ENCODE results near the gene POU3F3. TPM values are rescaled to one million over a fixed set of nuclear protein-coding genes. Genes with fewer than 3 reads are reported as not detected.

Gene POU3F3
- total RNA-seq, 1 donor from 2014 or later, result not detected

DNA sequence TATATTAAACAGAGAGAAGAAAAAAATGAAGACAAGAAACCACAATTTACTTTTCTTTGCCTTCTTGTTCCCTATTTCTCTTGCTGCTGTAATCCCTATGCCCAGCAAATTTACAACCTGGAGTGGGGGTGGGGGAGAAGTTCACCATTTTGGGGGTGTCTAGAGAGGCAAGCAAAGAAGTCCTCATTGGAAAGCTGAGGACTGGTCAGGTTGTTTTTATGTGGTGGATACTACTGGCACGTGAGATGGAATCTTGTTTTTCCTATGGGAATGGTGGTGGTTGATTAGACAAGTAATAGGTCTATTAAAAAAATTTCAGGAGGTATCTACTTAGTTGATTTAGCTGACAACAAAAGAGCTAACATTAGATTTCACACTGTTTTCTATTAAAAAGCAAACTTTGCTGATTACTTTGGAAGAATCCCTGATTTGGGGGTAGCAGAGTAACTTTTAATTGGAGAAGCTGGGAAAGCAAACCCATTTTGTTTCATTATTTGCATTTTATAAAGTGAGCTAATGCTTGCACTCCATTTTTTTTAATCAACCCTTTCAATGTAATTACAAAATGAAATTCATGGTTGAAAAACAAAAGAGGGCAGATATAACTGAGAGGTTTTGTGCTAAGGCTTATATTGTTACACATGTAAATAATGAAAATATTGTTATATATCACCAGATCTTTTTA is 6.0 kb downstream of the POU3F3 start:
- ATAC-seq, result no peak
- no peak for DNase-seq (ENCODE audit: low spot score)

DNA sequence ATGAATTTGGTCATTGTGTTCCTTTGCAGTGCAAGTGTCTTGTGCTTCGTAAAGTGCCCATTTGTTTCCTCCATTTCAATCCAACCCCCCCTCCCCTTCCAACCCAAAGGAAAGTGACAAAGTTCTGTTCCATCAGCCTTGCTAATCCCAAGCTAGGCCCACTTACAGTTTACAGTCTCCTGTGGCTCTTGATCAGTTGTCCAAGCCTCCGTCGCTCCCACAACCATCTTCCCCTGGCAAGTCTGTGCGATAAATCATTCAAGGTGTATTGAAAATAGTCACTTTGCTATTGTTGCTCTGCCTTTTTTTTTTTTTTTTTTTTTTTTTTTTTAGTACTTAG is 6.5 kb downstream of the POU3F3 start:
- no peak for ATAC-seq
- no peak for DNase-seq (ENCODE audit: low spot score)

DNA sequence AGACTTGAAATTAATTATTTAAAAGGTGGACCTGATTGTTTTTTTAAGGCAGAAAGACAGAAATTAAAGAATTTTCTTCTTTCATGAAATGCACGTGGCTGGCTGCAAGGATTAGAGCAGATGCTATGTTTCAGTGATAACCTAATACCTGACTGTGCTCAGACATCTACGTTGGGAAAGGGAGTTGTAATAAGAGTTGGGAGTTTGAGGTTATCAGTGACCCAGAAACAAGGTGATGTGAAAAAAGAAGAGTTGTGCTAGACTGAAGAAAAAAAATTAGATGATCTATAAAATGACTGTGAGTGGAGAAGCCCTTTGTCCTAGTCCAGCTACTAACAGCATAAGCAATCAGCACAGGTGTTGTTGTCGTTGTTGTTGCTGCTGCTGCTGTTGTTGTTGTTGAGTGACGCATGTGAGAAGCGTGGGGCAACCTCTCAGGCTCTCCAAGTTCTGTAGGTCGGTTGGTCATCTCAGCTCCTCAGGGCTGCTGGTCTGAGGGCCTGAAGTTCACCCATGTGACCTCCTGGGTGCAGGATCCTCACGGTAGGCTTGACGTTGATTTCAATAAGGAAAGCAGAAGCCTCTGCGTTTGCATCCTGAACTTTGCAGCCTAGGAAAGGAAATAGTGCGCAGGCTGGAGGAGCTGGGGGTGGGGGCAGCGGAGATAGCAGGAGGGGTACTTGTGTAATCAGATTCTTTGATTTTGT is 7.6 kb downstream of the POU3F3 start:
- ATAC-seq (no peak), DNase-seq (ENCODE audit: low spot score) (no peak)

DNA sequence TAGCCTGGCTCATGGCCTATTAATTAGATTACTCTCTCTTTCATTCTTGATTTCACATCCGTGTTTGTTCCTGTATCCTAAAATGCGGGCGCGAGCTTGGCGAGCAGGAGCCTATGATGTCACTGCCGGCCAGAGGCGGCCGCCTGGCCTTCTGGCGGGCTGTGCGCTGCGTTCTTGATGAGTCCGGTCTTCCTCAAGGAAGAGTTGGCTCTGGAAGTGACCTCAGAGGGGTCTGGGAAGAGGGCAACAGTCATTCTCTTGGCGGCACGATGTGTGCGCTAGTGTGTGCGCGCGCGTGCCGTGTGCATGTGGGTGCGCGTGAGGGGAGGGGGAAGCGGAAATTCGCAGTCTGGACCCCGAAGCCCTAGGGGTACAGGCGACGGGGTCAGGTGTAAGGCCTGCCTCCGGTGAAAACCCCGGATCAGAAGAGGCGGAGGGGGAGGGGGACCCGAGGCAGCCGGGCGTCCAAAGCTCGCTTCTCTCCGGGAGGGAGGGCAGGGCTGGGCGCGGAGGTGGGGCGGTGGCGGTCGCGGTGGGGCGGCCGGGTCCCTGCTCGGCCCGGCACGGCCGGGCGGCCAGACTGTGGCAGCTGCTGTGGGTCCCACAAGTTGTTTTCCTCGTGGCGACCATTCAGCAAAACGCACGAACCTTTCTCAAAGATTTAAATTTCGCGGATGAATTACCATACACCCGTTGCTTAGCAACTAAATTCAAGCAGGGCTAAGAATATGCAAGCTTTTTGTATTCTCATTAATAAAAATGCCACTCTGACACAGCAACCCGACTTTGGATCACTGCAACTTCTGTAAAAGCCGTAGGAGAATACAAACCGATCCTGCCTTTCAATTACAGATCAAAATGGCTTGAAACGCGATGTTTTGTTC is 8.4 kb downstream of the POU3F3 start:
- no peak for DNase-seq (ENCODE audit: low spot score)
- ATAC-seq, result no peak

DNA sequence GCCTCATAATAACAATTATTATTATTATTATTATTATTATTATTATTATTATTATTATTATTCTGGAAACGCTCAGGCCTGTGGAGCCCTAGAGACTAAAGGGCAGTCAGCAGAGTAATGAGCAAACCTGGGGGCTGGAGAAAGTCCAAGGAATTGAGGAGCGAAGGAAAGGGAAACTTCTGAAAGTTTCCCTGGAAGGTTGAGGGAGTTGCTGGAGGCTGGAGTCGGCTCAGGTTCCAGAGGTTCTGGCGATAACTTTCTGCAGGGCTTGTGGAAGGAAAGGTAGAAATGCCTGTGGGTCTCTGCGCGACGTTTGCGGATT is 9.2 kb downstream of the POU3F3 start:
- DNase-seq (ENCODE audit: low spot score), result no peak
- ATAC-seq, result no peak

DNA sequence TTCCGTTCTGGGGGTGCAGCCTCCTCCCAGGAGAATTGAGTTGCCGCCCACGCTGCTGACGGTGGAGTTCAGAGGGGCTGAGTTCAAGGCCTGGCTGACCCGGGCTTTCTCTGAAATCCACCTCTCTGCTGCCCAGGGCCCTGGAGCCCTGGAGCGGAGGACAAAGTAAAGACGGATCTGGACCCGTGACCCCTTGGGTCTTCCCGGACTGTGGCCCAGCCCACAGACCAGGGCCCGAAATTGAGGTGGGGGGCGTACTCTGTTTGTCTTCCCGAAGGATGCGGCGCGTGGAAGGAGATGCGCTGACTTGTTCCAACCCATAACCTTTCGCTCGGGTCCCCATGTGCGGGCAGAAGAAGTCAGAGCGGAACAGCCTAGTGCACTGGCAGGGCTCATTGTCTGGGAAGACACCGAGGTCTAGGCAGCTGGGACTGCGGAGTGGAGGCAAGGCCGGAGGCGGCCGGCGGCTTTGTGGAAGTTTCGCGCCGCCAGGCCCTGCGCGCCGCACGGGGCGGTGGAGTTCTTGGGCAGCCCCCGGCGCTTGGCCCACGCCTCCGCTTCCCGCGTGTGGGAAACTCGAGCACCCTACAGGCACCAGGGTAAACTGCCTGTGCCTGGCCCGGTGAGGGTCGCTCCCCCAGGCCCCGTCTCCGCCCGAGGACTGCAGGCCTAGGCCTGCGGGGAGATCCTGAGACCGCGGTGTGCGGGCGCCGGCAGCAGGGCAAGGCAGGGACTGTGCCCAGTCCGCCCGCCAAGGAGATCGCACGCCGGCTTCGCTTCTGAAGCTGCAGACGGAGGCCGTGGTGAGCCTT is 9.8 kb downstream of the POU3F3 start:
- DNase-seq (ENCODE audit: low spot score), result no peak
- no peak for ATAC-seq

DNA sequence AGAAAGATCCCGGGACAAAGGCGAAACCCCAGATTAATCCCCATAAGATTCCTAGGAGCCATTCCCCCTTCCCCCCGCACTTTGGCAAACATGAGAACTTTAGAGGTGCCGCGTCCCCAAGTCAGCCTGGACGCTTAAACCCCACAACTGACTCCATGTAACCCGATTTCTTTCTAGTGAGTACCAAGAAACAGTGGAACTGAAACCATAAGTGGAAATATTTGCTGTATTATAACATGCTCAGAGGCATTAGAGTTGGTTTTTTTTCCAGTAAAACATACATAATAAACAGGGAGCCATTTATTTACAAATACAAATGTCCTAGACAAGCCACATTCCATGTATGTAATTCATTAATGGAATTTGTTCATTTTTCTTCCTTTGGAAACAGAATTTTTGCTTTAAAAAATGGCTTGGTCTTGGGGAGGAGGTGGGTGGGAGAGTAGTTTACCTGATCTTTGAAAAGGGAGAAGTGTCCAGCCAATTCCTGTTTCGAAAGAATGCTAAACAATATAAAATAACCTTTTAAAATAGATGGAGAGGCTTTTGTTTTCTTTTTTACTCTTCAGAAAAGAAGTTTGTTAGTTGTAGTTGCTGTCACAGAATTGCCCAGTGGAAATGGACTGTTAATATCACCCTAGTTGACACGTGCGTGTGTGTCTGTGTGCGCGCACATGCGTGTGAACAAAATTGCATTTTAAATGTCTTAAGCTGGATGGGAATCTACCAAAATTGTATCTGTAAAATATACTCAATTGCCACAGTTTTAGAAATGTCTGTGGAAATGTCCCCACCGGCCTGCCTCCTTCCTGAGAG is 10.6 kb downstream of the POU3F3 start:
- DNase-seq (ENCODE audit: low spot score) (no peak), ATAC-seq (no peak)

DNA sequence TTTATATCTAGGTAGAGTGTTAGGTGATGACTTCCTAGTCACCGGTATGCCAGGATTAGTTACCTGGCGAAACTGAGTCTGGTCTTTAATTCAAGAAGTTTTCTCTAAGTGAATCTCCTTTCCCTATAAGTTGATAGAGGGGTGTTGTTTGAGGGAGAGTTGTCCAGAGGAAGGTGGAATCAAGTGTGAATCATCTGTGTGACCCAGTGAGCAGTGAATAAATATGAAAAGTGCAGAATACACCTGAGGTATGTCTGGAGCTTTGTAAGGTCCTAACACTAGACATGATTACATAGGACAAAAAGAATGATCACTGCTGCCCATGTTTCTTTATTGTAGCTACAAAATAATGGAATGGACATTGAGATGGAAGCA is 11.2 kb downstream of the POU3F3 start:
- no peak for DNase-seq (ENCODE audit: low spot score)

DNA sequence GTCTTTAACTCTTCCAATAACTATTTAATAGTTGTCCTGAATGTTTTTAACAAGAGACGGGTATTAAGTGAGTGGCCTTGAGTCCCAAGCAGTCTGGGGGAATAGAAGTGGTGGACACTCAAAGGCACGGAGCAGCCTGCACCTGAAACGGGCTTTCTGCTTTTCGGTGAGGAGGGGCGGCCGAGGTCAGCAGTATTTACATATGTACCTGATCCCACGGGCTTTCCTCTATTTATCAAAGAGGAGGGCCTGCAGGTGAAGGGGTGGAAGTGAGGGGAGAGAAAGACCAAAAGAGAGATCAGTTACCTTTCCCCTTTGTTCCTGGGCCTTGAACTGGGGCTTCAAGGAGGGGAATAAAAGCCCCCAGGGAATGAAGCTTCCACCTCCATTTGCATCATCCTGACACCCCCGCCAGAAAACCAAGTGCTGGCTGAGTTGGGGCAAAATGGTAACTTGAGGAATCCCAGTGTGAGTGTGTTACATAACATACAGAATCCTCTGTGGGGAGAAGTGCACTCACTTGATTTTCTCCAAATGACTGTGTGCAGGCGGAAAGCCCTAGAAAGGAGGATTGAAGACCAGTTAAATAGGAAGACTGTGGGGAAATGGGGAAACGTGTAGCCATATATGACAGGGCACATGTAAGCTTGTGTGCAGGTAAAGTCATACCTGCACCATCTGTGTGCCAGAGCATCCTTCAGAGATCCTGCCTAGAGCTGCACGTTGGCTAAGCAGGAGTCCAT is 12.4 kb downstream of the POU3F3 start:
- ATAC-seq, result no peak
- DNase-seq (ENCODE audit: low spot score), result no peak

More for the DNA sequence above, 11.2 kb downstream of the POU3F3 start:
- no peak for ATAC-seq

DNA sequence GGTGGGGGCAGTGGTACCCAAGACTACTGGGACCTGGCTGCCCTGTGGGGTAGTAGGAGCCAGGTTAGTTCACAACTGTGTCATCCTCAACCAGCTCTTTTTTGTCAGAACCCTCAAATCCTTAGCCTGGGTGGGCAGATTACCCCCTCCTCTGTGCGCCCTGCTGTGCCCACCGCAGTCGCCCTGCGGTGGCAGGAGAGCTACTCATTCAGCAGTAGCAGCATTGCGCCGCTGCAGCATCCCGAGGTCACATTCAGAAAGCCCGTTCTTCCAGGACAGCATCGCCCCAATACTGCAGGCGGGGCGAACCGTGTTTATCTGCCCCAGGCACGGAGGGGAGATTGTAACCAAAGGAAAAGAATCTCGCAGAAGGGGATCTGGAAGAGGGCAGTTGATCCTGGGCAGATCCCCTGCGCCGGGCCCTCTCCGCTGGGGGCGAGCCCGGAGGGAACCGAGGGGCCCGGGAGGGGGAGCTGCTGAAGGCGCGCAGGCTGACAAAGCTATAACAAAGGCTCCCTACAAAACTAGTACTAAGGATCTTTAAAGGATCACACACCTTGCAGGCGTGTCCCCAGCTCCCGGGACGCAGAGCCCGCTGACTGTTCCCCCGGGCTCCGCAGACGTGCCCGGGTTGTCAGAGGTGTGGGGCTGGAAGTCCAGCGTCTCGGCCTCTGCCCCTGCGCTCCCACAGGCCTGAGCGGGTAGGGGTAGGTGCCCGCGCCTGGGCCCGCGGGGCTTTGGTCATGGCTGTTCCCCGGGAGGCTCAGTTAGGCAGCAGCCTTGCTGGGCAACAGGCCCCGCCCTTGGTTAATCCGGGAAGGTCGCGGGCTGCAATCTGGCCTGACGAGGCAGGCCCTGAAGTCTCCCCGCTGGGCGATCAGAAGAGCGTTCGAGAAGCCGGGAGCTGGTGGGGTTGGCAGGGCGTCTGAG is 13.2 kb downstream of the POU3F3 start:
- no peak for ATAC-seq
- no peak for DNase-seq (ENCODE audit: low spot score)

DNA sequence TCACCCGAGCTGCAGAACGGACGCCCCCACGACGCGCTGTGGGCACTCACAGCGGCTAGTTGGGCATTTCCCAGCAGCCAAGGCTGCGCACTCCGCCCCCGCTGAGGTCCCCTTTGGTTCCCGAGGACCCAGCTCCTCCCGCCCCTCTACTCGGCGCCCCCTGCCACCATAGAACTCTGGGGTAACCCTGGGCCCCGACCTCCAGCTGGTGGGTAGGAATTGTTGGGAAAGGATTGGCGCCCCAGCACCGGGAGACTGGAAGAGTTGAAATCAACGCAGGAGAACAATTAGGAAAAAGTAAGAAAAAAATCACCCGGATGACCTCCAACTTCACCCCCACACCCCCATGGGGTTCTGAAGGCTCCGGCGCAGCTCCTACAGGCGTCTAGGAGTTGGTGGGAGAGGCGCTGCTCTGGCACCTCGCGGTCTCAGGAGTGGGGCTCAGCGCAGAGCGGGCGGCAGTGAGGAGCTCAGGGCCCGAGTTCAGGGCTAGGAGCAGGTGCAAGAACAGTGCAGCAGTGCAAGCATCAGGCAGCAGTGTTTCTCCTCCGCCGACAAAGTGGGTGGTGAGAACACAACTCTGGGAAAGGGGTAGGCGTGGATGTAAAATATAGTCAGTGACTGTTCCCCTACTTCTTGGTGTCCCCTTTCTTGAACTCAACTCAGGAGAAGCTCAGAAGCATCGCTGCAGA is 14.0 kb downstream of the POU3F3 start:
- ATAC-seq, result no peak

DNA sequence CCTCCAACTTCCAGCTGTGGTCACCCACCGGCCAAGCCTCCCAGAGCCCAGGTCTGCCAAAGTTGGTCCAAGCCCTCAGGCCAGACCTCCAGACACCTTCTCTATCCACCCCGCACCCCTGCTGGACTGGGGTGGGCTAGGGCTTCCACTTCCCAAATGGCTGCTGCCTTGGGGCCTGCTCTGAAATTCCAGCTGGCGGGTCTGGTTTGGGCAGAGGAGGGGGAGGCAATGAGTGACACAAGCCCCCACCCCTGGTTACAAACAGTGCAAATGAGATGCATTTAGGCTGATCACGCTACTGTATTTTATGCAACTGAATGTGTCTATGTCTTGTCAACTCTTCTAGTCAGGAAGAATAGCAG is 14.6 kb downstream of the POU3F3 start:
- no peak for ATAC-seq
- DNase-seq (ENCODE audit: low spot score), result no peak

More for the DNA sequence above, 14.0 kb downstream of the POU3F3 start:
- DNase-seq (ENCODE audit: low spot score), result no peak

DNA sequence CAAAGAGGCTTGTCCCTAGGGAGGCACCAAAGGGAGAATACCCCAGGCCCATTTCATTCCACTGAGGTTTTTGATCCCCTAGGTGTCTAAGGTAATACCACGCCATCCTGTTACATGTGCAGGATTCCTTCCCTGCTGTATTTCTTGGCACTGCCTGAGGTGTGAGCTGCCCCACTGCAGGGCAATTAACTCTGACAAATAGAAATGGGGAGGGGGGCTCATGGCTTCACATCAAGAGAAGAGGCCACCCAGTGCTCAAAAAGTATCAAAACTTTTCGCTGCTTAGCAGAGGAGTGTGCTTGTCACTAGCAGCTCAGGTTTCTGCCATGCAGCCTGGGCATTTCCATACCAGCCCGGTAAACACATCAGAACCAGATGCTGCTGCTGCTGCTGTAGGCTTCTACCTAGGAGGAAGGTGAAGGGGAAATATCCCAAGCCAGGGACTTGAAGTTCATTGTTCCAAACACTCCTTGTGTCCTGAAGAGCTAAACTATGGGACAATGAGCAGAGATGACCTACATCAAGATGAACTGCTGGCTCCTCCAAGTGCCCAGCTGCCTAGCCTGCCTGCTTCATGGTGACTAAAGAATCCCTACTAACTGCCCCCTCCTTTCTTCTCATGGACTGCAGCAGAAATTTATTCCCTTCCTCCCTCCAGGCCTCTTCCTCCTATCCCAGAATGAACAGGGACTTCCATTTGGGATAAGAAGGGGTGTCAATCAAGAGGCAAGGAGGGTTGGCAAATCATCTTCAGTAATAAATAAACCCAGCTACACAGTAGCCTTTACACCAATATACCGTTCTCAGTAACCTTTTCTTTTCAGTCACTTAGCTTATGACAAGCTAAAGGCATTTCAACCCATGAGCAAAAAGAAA is 16.4 kb downstream of the POU3F3 start:
- DNase-seq (ENCODE audit: low spot score), result no peak
- no peak for ATAC-seq

DNA sequence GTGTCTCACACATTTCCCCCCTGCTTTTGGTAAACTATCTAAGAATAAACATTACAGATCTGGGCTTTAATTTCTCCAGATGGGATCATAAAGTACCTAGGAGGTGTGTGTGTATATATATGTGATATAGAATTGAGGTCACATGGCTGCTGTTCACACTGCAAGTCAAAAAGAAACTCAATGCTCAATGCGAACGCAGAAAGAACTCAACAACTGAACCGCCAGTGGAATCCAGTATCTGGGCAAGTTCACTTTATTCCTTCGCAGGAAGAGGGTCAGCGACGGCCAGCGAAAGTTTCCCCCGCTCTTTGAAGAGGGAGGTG is 17.7 kb downstream of the POU3F3 start:
- no peak for ATAC-seq

DNA sequence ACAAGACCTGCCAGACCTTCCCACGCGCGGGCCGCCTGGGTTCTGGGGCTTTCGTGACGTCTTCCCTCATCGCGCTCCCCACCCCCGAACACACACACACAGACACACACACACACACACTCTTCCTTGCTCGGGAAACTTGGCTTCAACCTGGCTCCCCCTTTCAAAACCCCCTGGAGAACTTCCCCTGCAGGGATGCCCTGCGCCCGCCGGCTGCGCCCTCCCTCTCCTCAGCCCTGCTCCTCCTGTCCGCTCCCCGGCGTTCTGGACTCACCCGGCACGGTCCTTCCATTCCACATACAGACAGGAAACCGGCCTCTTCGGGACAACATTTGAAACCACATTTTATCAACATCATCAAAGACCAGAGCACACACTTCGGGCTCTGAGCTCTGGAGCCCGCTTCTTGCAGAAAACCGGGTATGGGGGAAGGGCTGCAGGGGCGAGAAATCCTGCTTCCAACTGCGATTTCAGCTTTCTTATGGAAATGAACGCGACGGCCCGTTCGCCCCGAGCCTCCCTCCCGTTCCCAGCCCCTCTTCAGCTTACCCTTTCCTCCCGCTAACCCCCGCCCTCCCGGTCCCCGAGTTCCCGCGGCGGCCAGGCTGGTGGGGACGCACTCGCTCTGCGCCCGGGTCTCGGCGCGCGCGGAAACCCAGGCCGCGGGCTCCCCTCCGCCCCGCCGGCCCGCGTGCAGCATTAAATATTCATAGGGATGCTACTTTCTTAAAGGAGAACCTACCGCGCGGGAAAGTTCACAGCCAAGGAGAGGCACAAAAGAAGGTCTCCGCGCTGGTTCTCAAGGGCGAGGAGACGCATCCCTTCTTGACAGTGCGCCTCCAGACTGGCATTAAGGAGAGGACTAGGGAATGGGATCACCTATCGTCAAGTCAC is 18.3 kb downstream of the POU3F3 start:
- DNase-seq (ENCODE audit: low spot score), result no peak
- ATAC-seq, result no peak

More for the DNA sequence above, 17.7 kb downstream of the POU3F3 start:
- DNase-seq (ENCODE audit: low spot score), result no peak
